Raji (cell line): ENCODE results near the gene CAMK1D.

Experiments used
- POLR2A ChIP-seq: IDR thresholded peaks from 2 replicates; pipeline ENCODE4 v1.6.1; 2011; ENCODE audit warnings: low read depth, low read length, control low read depth; ENCODE audit not compliant: insufficient read depth

CAMK1D gene

GRCh38 chr10:12644380-12645144 is 295.2 kb downstream of the CAMK1D start:
- TF ChIP-seq POLR2A = no peak

- TF ChIP-seq POLR2A = no peak
Observed at GRCh38 chr10:12645449-12645848, 296.1 kb downstream of the CAMK1D start.

GRCh38 chr10:12649012-12649584 is 299.8 kb downstream of the CAMK1D start:
- TF ChIP-seq POLR2A = no peak

- TF ChIP-seq POLR2A = no peak
Observed at GRCh38 chr10:12650122-12650521, 300.8 kb downstream of the CAMK1D start.

GRCh38 chr10:12650538-12651298 is 301.4 kb downstream of the CAMK1D start:
- TF ChIP-seq POLR2A = no peak

GRCh38 chr10:12655940-12656339 is 306.6 kb downstream of the CAMK1D start:
- TF ChIP-seq POLR2A = no peak

- TF ChIP-seq POLR2A = no peak
Observed at GRCh38 chr10:12656518-12657142, 307.3 kb downstream of the CAMK1D start.

GRCh38 chr10:12657489-12657888 is 308.1 kb downstream of the CAMK1D start:
- TF ChIP-seq POLR2A = no peak

GRCh38 chr10:12658526-12658925 is 309.2 kb downstream of the CAMK1D start:
- TF ChIP-seq POLR2A = no peak

- TF ChIP-seq POLR2A = no peak
Observed at GRCh38 chr10:12659706-12660105, 310.4 kb downstream of the CAMK1D start.

- TF ChIP-seq POLR2A = no peak
Observed at GRCh38 chr10:12660812-12661211, 311.5 kb downstream of the CAMK1D start.

- TF ChIP-seq POLR2A = no peak
Observed at GRCh38 chr10:12661671-12662070, 312.3 kb downstream of the CAMK1D start.

GRCh38 chr10:12663863-12664262 is 314.5 kb downstream of the CAMK1D start:
- no peak for TF ChIP-seq POLR2A

GRCh38 chr10:12665501-12665900 is 316.2 kb downstream of the CAMK1D start:
- no peak for TF ChIP-seq POLR2A

GRCh38 chr10:12667052-12667451 is 317.7 kb downstream of the CAMK1D start:
- TF ChIP-seq POLR2A = no peak

GRCh38 chr10:12668634-12669033 is 319.3 kb downstream of the CAMK1D start:
- TF ChIP-seq POLR2A = no peak

GRCh38 chr10:12670004-12670403 is 320.7 kb downstream of the CAMK1D start:
- no peak for TF ChIP-seq POLR2A
